Hematopoietic multipotent progenitor cell treated with erythropoietin and hydrocortisone succinate and interleukin-3 and kit ligand, for 4 days (in vitro differentiated cells): ENCODE results near the gene DNHD1.

Source experiments
- DNase-seq: peaks from one replicate; pipeline ENCODE4 v3.0.0-alpha.2; 2015

The DNHD1 gene

DNA sequence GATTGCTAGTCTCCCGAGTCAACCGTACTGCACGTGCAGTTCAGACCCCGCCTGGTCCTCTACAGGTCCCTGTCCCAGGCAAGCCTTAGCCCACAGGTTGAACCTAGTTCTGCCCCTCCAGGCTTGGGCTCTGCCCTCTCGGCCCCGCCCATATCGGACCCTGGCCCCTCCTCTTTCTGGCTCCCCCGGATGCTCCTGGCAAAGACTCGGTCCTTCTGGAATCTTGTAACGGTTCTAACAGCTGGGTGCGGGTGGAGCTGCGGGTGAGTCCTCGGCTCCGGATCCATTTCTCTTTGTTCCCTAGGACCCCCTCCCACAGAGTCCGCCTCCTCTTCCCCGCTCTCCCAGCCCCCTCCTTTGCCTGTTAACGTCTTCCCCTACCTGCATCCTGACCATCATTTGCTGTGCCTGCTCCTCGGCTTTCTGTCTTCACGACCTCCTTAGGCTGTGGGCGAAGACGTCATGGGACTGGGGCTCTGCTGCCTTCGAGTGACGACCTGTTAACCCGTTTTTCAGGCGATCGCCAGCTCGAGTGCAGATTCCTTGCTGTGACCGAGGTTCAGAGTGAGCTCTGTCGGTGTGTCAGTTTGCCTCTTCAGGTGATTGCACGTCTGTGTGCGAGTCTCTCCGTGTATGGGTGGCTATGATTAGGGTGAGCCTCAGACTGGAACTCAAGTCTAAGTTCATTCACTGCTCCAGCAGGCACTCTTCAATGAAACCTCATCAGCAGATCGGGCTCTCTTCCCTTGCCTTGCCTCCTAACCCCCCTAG, at the start of gene DNHD1:
TSS of gene DNHD1 (plus strand) at position 212 of the 771 bp plus-strand sequence. CDS start 936 bp downstream, outside the sequence.
- DNase-seq: no peak

DNA sequence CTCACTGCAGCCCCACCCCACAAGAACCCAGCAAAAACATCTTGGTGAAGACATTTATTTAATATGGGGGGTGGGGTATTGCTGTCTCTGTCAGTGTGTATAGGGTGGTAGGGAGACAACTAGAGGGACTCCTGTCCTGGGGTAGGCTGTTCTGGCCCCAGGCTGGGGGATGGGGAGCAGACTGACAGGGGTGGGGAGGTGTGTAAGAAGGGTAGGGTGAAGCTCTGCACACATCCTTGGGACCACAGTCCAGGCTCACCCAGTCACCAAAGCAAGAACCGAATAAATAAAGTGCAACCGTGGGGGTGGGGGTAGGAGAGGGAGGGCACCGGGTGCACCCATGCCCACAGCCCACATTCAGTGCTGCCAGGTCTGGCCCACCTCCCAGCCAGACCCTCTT, 48.5 kb upstream of the DNHD1 start:
- no peak for DNase-seq

- no peak for DNase-seq
These were observed 44.9 kb upstream of the DNHD1 start for GRCh38 chr11:6452219-6452618.

- no peak for DNase-seq
These were observed 43.9 kb upstream of the DNHD1 start for GRCh38 chr11:6453152-6453551.

DNA sequence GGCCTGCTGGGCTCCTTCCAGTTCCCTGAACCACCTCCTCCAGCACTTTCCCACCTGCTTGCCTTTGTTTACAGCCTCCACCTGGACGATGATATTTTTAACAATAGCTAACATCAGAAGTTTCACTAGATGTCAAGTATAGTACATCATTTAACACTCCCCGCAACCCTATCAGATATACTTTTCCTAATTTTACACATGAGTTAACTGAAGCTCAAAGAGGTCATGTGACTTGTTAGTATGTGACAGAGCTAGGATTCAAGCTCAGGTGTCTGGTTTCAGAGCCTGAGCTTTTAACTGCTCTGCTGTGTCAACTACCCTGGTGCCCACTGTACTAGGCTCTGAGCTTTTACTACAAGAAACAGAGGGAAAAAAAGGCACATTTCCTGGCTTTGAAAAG, 42.0 kb upstream of the DNHD1 start:
- no peak for DNase-seq

GRCh38 chr11:6456361-6457073, 40.6 kb upstream of the DNHD1 start:
- no peak for DNase-seq

DNA sequence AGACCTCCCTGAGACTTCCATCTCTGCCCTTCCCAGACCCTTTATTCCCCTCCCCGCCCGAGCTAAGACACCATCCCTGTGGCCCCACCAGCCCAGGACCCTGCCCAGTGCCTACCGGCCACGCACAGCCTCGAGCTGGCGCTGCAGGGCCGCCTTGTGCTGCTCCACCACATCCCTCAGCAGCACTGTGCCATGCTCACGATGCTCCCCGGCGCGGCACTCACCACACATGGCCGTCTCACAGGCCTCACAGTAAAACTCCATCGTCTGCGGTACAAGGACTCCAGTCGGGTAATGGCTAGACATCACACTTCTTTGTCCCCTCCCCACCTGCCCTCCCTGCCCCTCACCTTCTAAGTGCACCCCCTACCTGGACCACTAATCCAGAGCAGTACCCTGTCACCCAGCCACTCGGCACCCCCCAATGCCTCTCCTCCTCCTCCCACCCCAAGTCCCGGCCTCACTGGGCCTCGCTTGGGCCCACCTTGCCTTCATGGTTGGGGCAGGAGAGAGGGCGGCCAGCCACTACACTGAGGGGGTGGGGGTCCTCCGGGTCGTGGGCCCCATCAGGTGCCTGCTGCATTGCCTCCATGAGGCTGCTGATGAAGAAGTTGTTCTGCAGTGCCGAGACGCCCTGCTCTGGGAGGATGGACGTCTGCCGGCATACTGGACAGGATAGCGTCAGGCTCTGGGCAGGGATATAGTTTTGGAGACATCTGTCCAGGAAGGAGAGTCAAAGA, 39.3 kb upstream of the DNHD1 start:
- no peak for DNase-seq

- DNase-seq: no peak
These were observed 38.6 kb upstream of the DNHD1 start for GRCh38 chr11:6458352-6459098.

DNA sequence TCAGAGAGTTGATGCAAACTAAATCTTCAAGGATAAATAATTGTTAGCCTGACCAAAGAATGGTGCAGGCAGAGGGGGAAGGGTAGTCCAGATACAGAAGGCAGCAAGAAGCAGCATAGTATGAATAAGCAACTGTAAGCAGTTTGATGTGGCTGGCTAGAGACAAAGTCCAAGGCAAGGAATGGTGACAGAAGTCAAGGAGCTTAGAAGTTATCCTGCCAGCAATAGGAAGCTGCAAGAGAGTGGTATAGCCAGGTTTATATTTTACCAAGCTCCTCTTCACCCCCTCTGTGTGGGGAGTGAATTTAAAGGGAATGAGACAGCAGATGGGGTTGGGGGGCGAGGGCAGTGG, 38.0 kb upstream of the DNHD1 start:
- DNase-seq: no peak

- peak; percentile 92 for DNase-seq
These were observed 28.2 kb upstream of the DNHD1 start for GRCh38 chr11:6468712-6469495.

- DNase-seq: no peak
These were observed 27.5 kb upstream of the DNHD1 start for GRCh38 chr11:6469599-6469998.

GRCh38 chr11:6472934-6473333, 24.1 kb upstream of the DNHD1 start:
- DNase-seq: no peak

- DNase-seq: peak; percentile 88
These were observed 23.3 kb upstream of the DNHD1 start, which contains the start of gene TRIM3 for GRCh38 chr11:6473451-6474412. Gene TRIM3 (minus strand): TSS chr11:6473941. CDS start chr11:6465695, 8,246 bp downstream.

GRCh38 chr11:6474413-6474792, 22.7 kb upstream of the DNHD1 start:
- DNase-seq: peak; percentile 27

- DNase-seq: peak; percentile 14
These were observed 22.1 kb upstream of the DNHD1 start for GRCh38 chr11:6474806-6475500.

GRCh38 chr11:6475936-6476335, 21.1 kb upstream of the DNHD1 start:
- peak; percentile 28 for DNase-seq

DNA sequence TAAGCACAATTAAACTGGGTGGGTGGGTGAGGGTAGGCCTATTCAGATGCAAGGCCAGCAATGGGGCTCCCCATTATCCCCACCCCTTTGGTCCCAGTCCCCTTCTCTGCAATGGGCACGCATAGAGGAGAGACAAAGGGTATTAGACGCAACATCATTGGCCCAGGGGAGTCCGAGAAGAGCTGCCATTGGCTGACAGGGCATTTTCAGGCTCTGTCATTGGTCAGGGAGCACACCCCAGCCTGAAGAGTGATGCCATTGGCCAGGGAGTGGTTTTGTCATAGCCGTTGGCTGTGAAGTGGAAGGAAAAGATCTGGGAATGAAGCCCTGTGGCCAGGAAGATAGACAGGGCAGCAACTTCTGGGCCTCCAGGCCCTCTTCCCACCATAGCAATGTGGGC, 20.5 kb upstream of the DNHD1 start:
- peak; percentile 9 for DNase-seq

- DNase-seq: peak; percentile 8
These were observed 16.7 kb upstream of the DNHD1 start for GRCh38 chr11:6480299-6480914.

DNA sequence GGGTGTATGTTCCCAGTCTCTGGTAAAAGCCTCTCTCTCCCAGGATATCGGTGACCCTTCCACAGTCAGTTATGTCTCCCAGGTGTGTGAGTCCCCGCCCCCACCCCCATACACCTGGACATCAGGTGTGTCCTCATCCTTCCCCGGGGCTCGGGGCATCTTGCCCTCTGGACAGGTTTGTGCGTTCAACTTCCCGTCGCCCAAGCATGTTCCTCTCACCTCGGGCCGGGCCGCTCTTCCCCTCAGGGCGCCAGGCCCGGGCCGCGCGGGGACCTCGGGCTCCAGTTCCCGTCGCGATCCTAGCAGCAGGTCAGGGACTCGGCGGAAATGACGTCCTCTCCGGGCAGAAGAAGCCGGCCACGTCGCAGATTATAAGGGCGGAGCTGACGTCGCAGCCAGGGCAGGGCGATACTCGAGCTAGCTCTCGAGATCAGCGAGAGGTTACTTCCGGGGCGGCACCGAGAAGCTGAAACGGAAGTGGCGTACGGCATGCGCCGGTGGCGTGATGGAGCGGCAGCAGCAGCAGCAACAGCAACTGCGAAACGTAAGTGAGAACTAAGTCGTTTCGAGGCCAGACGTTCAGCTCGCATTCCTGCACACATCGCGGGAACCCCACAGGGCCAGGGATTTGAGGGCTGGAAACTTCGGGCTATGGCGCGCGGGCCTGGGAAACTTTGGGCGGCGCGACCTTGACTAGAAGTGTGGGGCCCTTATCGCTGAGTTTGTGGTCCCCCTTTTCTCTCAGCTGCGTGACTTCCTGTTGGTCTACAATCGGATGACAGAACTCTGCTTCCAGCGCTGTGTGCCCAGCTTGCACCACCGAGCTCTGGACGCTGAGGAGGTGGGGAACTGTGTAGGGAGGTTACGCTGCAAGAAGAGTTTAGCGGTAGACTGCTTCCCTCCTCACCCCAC, 15.8 kb upstream of the DNHD1 start, which contains the start of the genes ARFIP2 and TIMM10B:
TSS of gene ARFIP2 (minus strand) at position 320 of the 912 bp plus-strand sequence. CDS start 910 bp downstream, outside the sequence.
TSS of gene TIMM10B (plus strand) at position 490 of the 912 bp plus-strand sequence. CDS start at position 506, 16 bp downstream.
- peak; percentile 100 for DNase-seq
